ENCODE results near the gene LPP. TPM values are rescaled to one million over a fixed set of nuclear protein-coding genes. Genes with fewer than 3 reads are reported as not detected.

LPP gene
- total and polyA plus RNA-seq, 2 of the 4 experiments (the other 2 are of a cell fraction): 16.0 to 130 TPM

- no TSS peak for BruUV-seq (replicated peaks)
- H2BK15ac ChIP-seq (ENCODE audit: low read depth, low read length): no peak overlapping the region
- POLR2A ChIA-PET (ENCODE audit: unreplicated experiment): no interaction called here
Measured at GRCh38 chr3:188848947-188849346, 695.0 kb downstream of the LPP start.

More at GRCh38 chr3:188848947-188849346, 695.0 kb downstream of the LPP start:
- dilution Hi-C loops (cut with HindIII; ENCODE audit: low sequenced_read_pairs, unreplicated experiment) (no loop called here), in situ Hi-C loops (cut with MboI; ENCODE audit: low sequenced_read_pairs) (no loop called here), intact Hi-C loops (cut with micrococcal nuclease) (no loop called here)
- Histone ChIP-seq H3K23ac (ENCODE audit: low read depth, low read length) (no peak overlapping the region), H3K27ac (ENCODE audit: insufficient read depth, low read length) (no peak overlapping the region), H4K20me1 (ENCODE audit: insufficient read depth, low read length) (peaks cover 3% of the 10 kb centered on the region; the same call in 1 of the 2 replicates), H3K36me3 (ENCODE audit: control insufficient read depth, insufficient read depth, low read length) (no peaks in the 10 kb centered on the region; the same call in 1 of the 2 replicates), H3K9ac (ENCODE audit: low read depth, low read length) (no peak overlapping the region), H3K56ac (ENCODE audit: extremely low read depth, insufficient read depth, low read length) (no peak overlapping the region), H2BK20ac (ENCODE audit: low read depth, low read length) (no peak overlapping the region), H4K8ac (ENCODE audit: low read depth in 2 of 2, low read length in 2 of 2) (no peak overlapping the region), H2AFZ (replicated peaks; ENCODE audit: low read length, poor library complexity) (no peak overlapping the region), H3K9me3 (ENCODE audit: control insufficient read depth, insufficient read depth, low read length) (no peaks in the 10 kb centered on the region), H4K5ac (ENCODE audit: low read depth, low read length) (no peak overlapping the region), H3K4ac (ENCODE audit: low read depth, low read length) (no peak overlapping the region), H3K18ac (ENCODE audit: low read depth, low read length) (no peak overlapping the region), H3K4me1 (ENCODE audit: control insufficient read depth, insufficient read depth, low read length) (peaks cover 5% of the 10 kb centered on the region), H2BK5ac (ENCODE audit: low read depth, low read length, poor library complexity, severe bottlenecking) (no peak overlapping the region), H4K91ac (ENCODE audit: insufficient read depth, low read depth, low read length) (no peak overlapping the region), H3K4me3 (ENCODE audit: insufficient read depth, low read depth, low read length) (no peak overlapping the region), H3K27me3 (ENCODE audit: control insufficient read depth, insufficient read depth, low read length) (no peaks in the 10 kb centered on the region), H3K9me1 (ENCODE audit: insufficient read depth, low read length) (0 out of 2 replicates have a peak, but pooled peaks cover 5% of the 10 kb centered on the region), H3K79me1 (ENCODE audit: low read depth in 1 of 2, low read length in 2 of 2) (peaks cover 25 to 48% of the 10 kb centered on the region in 2 experiments), H3K14ac (replicated peaks; ENCODE audit: low read depth, low read length) (no peak overlapping the region), H2AK9ac (replicated peaks; ENCODE audit: low read depth, low read length, poor library complexity) (no peak overlapping the region), H2AK5ac (ENCODE audit: low read depth, low read length) (no peak overlapping the region), H2BK120ac (ENCODE audit: low read depth, low read length) (no peak overlapping the region), H3K4me2 (ENCODE audit: low read depth, low read length) (no peak overlapping the region)
- TF ChIP-seq SMC3 (IDR thresholded peaks at IDR 0.05; ENCODE audit: low read depth, low read length) (no peak), POLR2A (IDR thresholded peaks at IDR 0.05; ENCODE audit: low read depth, low read length) (no peak), USF2 (IDR thresholded peaks at IDR 0.05; ENCODE audit: low read depth, low read length) (no peak), RAD21 (IDR thresholded peaks at IDR 0.05; ENCODE audit: low read length) (no peak)
- DNase-seq (no peak), ATAC-seq (ENCODE audit: low read depth) (no peak)
- WGBS, 2 experiments (ENCODE audit: extremely low coverage in 2 of 2, insufficient read length in 1 of 2): no CpG with 5 or more reads among the region's 8 CpGs
- CTCF ChIA-PET: no interaction called here
